Measurements from ENCODE around the gene ADGRL4. TPM values are rescaled to one million over a fixed set of nuclear protein-coding genes. Genes with fewer than 3 reads are reported as not detected.

Gene ADGRL4
- total RNA-seq, 1 experiment from 2014 or later: 0.63 TPM

DNA sequence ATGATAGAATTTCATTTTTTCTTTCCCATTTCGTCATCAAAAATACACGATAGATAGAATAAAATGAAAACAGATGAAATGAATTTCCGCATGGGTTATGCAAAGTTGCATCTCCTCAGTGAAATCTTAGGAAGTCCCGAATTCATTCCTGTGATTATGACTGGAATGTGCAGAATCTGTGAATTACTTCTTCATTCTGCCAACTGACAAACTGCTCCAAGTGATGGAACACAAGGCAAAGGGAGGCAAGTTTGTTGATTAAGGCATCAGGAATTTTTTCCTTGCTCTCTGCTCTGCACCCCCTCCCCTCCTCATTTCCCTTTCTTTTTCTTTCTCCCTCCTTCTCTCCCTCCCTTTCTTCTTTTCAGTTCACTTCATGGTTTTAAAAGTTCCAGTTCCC lies 37.0 kb upstream of the ADGRL4 start:
- Mint-ChIP-seq H3K27me3 (ENCODE audit: low read depth) (no peaks in the 10 kb centered on the region; the same call in 1 of the 2 replicates), H3K4me1 (peaks cover 2 to 4% of the 10 kb centered on the region in 2 experiments; a peak in 3 of 4 replicates), H3K36me3 (ENCODE audit: insufficient read depth in 1 of 3, low read depth in 3 of 3) (peaks cover 0 to 4% (median 4%) of the 10 kb centered on the region in 3 experiments; a peak in 4 of 7 replicates), H3K27ac (no peak overlapping the region), H3K4me3 (no peak overlapping the region), H3K9me3 (peaks cover 4% of the 10 kb centered on the region in 2 experiments)
- no CpG with 5 or more reads among the region's 4 CpGs for WGBS (ENCODE audit: extremely low coverage, insufficient read length, low lambda C conversion rate)
- Histone ChIP-seq H4K20me1 (ENCODE audit: control insufficient read depth, insufficient read depth, insufficient read length) (no peaks in the 10 kb centered on the region), H3K9me3 (ENCODE audit: control insufficient read depth, low read depth, low read length) (no peaks in the 10 kb centered on the region), H3K27me3 (ENCODE audit: insufficient read depth, low read length) (no peaks in the 10 kb centered on the region), H3K4me1 (ENCODE audit: insufficient read depth, low read length) (no peaks in the 10 kb centered on the region), H2BK12ac (ENCODE audit: insufficient read length, low read depth, low read length) (no peak overlapping the region), H2BK120ac (ENCODE audit: low read depth, low read length, poor library complexity, severe bottlenecking) (no peak overlapping the region), H3K79me2 (ENCODE audit: insufficient read depth, low read length) (no peaks in the 10 kb centered on the region), H3K27ac (ENCODE audit: insufficient read length, low read depth, low read length) (no peak overlapping the region), H4K8ac (replicated peaks; ENCODE audit: insufficient read length, low read depth, low read length) (no peak overlapping the region), H3K23me2 (ENCODE audit: insufficient read length, low read depth, low read length, poor library complexity, severe bottlenecking) (no peaks in the 10 kb centered on the region), H3K56ac (ENCODE audit: insufficient read length, low read depth, low read length) (no peak overlapping the region), H3K23ac (ENCODE audit: insufficient read length, low read depth, low read length) (no peak overlapping the region), H3K14ac (ENCODE audit: insufficient read depth, low read length) (no peak overlapping the region), H3K9ac (ENCODE audit: extremely low read depth, insufficient read length, low read length) (no peak overlapping the region), H3K4me2 (ENCODE audit: insufficient read depth, insufficient read length, low read length) (no peak overlapping the region), H3K18ac (ENCODE audit: insufficient read length, low read depth, low read length) (no peak overlapping the region), H4K91ac (ENCODE audit: insufficient read length, low read depth, low read length) (no peak overlapping the region), H3K4ac (ENCODE audit: low read depth, low read length) (no peak overlapping the region), H3K79me1 (ENCODE audit: insufficient read depth, low read depth, low read length, poor library complexity, severe bottlenecking) (no peaks in the 10 kb centered on the region), H2BK20ac (ENCODE audit: low read depth, low read length, poor library complexity, severe bottlenecking) (no peak overlapping the region), H2BK15ac (ENCODE audit: low read depth, low read length) (no peak overlapping the region), H2BK5ac (ENCODE audit: insufficient read length, low read length) (no peak overlapping the region), H2AFZ (ENCODE audit: low read length) (no peak overlapping the region), H2AK5ac (ENCODE audit: insufficient read length, low read length) (no peak overlapping the region), H3T11ph (ENCODE audit: low read length) (no peak overlapping the region), H4K5ac (ENCODE audit: insufficient read length, low read depth, low read length) (no peak overlapping the region)
- DNase-seq: no peak
- TF ChIP-seq CTCF (conservative IDR thresholded peaks at IDR 0.05): no peak
